ENCODE results near the gene CST11. TPM values are rescaled to one million over a fixed set of nuclear protein-coding genes. Genes with fewer than 3 reads are reported as not detected.

CST11 gene
- total RNA-seq, 4 donors from 2014 or later = not detected

GRCh38 chr20:23407781-23408464 is 44.8 kb downstream of the CST11 start:
- intact Hi-C loops (cut with DNase I; ENCODE audit: low total_unique reads) = no loop called here
- TF ChIP-seq POLR2A (IDR thresholded peaks at IDR 0.05) = no peak
- no peak for TF ChIP-seq CTCF (IDR thresholded peaks at IDR 0.05)
- WGBS, 2 donors = 87 to 90% methylated on average over 2 of the region's 2 CpGs

DNA sequence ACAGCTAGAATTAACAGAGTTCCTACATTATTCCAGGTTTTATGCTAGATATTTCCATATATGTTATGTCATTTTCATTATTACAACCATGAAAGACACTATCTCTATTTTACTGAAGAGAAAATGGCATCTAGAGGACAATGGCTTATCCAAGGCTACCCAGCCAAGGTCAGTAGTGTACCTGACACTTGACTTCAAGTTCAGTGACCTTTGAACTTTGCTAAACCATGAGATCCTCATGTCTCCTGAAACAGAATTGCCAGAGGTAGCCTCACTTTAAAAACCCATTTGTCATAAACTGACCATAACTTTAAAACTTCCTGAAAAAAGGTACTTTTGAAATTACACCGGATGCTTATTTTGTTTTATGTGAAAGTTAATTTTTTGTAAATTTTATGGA is 45.8 kb downstream of the CST11 start:
- DNase-seq (ENCODE audit: low spot score in 2 of 2) = no peak
- intact Hi-C loops (cut with DNase I; ENCODE audit: low total_unique reads) = no loop called here
- WGBS, 2 donors = 95 to 96% methylated on average over 1 of the region's 1 CpG
- no peak overlapping the region for H3K4me3 ChIP-seq (ENCODE audit: low read depth, poor library complexity, severe bottlenecking)
- TF ChIP-seq CTCF (IDR thresholded peaks at IDR 0.05) (no peak), POLR2A (IDR thresholded peaks at IDR 0.05) (no peak)

More at GRCh38 chr20:23407781-23408464, 44.8 kb downstream of the CST11 start:
- no peak for DNase-seq (ENCODE audit: low spot score in 2 of 2)
- H3K4me3 ChIP-seq (ENCODE audit: low read depth, poor library complexity, severe bottlenecking) = no peak overlapping the region

DNA sequence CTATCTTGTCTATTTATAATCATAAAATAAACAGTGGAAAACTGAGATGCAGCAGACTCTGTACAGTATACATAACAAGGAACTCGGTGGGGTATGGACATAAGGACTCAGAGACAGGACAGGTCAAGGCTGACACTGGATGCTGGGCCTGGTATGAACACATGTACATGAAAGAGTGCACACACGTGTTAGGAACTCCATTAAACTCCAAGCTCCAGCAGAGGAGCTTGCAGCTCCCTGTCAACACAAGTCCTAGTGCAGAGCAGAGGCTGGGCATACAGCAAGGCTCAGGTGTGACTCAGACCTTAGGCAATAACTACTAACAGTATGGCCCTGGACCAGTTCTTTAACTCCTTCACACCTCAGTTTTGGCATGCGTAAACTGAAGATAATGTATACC is 48.5 kb downstream of the CST11 start:
- no peak overlapping the region for H3K4me3 ChIP-seq (ENCODE audit: low read depth, poor library complexity, severe bottlenecking)
- intact Hi-C loops (cut with DNase I; ENCODE audit: low total_unique reads) = no loop called here
- no peak for DNase-seq (ENCODE audit: low spot score in 2 of 2)
- no peak for TF ChIP-seq CTCF (IDR thresholded peaks at IDR 0.05)
- 41 to 47% methylated on average over 3 of the region's 3 CpGs for whole genome bisulfite sequencing, 2 donors

GRCh38 chr20:23403751-23404150 is 48.9 kb downstream of the CST11 start:
- H3K4me3 ChIP-seq (ENCODE audit: low read depth, poor library complexity, severe bottlenecking) = no peak overlapping the region
- intact Hi-C loops (cut with DNase I; ENCODE audit: low total_unique reads) = no loop called here
- 60 to 71% methylated on average over 5 of the region's 5 CpGs for WGBS, 2 donors
- TF ChIP-seq POLR2A (IDR thresholded peaks at IDR 0.05) = no peak
- no peak for TF ChIP-seq CTCF (IDR thresholded peaks at IDR 0.05)
- no peak for DNase-seq (ENCODE audit: low spot score in 2 of 2)

DNA sequence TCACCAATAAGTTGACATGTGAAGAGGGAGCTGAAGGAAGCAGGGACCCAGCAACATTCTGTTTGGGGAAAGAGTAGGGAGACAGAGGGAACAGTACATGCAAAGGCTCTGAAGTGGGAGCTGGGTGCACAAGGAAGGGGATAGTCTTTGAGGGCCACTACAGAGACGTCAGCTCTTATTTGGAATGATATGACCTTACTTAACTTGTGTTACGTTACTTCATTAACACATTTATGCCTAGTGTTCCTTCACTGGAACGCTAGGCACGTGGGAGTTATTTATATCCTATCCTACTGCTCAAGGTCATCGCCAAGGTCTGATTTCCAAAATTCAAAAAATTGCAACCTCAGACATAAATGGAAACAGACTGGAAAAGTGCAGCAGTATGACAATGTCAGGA is 51.6 kb downstream of the CST11 start:
- TF ChIP-seq CTCF (IDR thresholded peaks at IDR 0.05) (no peak), POLR2A (IDR thresholded peaks at IDR 0.05) (no peak)
- intact Hi-C loops (cut with DNase I; ENCODE audit: low total_unique reads) = no loop called here
- WGBS, 2 donors = 94 to 95% methylated on average over 5 of the region's 5 CpGs
- no peak for DNase-seq (ENCODE audit: low spot score in 2 of 2)
- H3K4me3 ChIP-seq (ENCODE audit: low read depth, poor library complexity, severe bottlenecking) = no peak overlapping the region

Other genes starting within 250 kb of the CST11 start
- 10 to 100 TPM; 29.2 to 40.2 (median 35.1) TPM for gene NXT1, start 102.1 kb downstream of the CST11 start, total RNA-seq
- 10 to 100 TPM in 3 of 4 donors, 1 to 10 TPM in 1; 4.4 to 15.1 (median 13.5) TPM for gene GZF1, start 90.7 kb downstream of the CST11 start, total RNA-seq
- gene NAPB, start 31.4 kb downstream of the CST11 start, total RNA-seq = 10 to 100 TPM in 3 of 4 donors, 1 to 10 TPM in 1; 7.9 to 12.4 (median 10.5) TPM
- not detected for gene CSTL1, start 13.2 kb downstream of the CST11 start, total RNA-seq
- not detected for gene CST8, start 38.2 kb upstream of the CST11 start, total RNA-seq
- gene CST9L, start 115.6 kb upstream of the CST11 start, total RNA-seq = not detected
- not detected for gene CST9, start 153.0 kb upstream of the CST11 start, total RNA-seq
- gene CST3, start 185.1 kb upstream of the CST11 start, total RNA-seq = 100 to 1,000 TPM; 348 to 760 (median 498) TPM
- gene CST4, start 236.2 kb upstream of the CST11 start, total RNA-seq = not detected

Data from lower leg skin (tissue), 4 donors.